Upper lobe of left lung (tissue), 6 donors: ENCODE data around the gene CLEC4A. TPM values are rescaled to one million over a fixed set of nuclear protein-coding genes. Genes with fewer than 3 reads are reported as not detected.
A peak's percentile ranks its signal among the peaks of the same experiment; 100 is the strongest.
"Not testable (repeated sequence)": the region's sequence is repeated elsewhere in the genome, so short reads cannot be mapped to it uniquely, and the experiment has no call there.

ENCODE experiments used
- ATAC-seq, 2 donors: fragments of 200-7000 bp; cut with Tn5 transposase; one replicate each; pipeline ENCODE4 v1.9.1; 2022; ENCODE audit warnings: mild to moderate bottlenecking in 2 of 2, moderate library complexity in 2 of 2; ENCODE audit not compliant: low FRiP score in 2 of 2
- DNase-seq, 2 donors: peaks; one replicate each; pipeline ENCODE4 v3.0.0-alpha.2; 2019 to 2020
- H3K27ac ChIP-seq, 4 donors: fragments of 200-600 bp; sonication (generic); one replicate each; pipeline ENCODE4 v1.5.1; 2016 to 2019
- H3K27me3 ChIP-seq, 4 donors: fragments of 200-600 bp; sonication (generic); one replicate each; pipeline ENCODE4 v1.5.1; 2017 to 2019
- H3K36me3 ChIP-seq, 4 donors: fragments of 200-600 bp; sonication (generic); one replicate each; pipeline ENCODE4 v1.5.1; 2016 to 2019
- H3K4me1 ChIP-seq, 4 donors: fragments of 200-600 bp; sonication (generic); one replicate each; pipeline ENCODE4 v1.5.1; 2018 to 2019
- H3K4me3 ChIP-seq, 4 donors: fragments of 200-600 bp; sonication (generic); one replicate each; pipeline ENCODE4 v1.5.1; 2017 to 2019; ENCODE audit warnings: mild to moderate bottlenecking in 2 of 4, moderate library complexity in 1 of 4
- H3K9me3 ChIP-seq, 4 donors: fragments of 200-600 bp; sonication (generic); one replicate each; pipeline ENCODE4 v1.5.1; 2018 to 2019
- EP300 ChIP-seq, 4 donors: sonication (generic); formaldehyde crosslinking; IDR thresholded peaks; one replicate each; pipeline ENCODE4 v1.5.1; 2017; ENCODE audit warnings: antibody characterized with exemption in 4 of 4, control low read depth in 2 of 4
- POLR2A ChIP-seq, 4 donors: fragments of 450-650 bp; IDR thresholded peaks; one replicate each; pipeline ENCODE4 v1.5.1; 2016 to 2017; ENCODE audit warnings: antibody characterized with exemption in 4 of 4, mild to moderate bottlenecking in 2 of 4
- POLR2AphosphoS5 ChIP-seq, 2 donors: sonication (generic); formaldehyde crosslinking; IDR thresholded peaks; one replicate each; pipeline ENCODE4 v1.5.1; 2017; ENCODE audit warnings: antibody characterized with exemption in 2 of 2
- WGBS, 2 donors: methylation state at CpG; one replicate each; pipeline ENCODE4 v1.1.5; 2017 to 2018; 5-methylcytosine and 5-hydroxymethylcytosine counted together
- total RNA-seq, 6 donors: library from RNA; depleted of rRNA in 4 of 6; stranded (reverse); fragments of >200 nt in 4 of 6; gene quantifications; one replicate each; pipeline versions ENCODE4 v1.1.0 to v1.2.1, GENCODE V29; 2016 to 2021
- TF ChIP-seq, protein P1 (sequence below), 6 experiments: fragments of 450-650 bp in 4 of 6; fragments of 200-600 bp in 2 of 6; sonication (generic) in 2 of 6; IDR thresholded peaks; one replicate each; pipeline ENCODE4 v1.5.1; 2016 to 2019; ENCODE audit warnings: antibody characterized with exemption in 6 of 6
- donor health status: DM: no; HTN: no; CAD: no; lungs with moderate emphysema.
- donor health status: DM: no; HTN: yes; CAD: no; lungs with severe emphysema.

The CLEC4A gene
- total RNA-seq, 6 donors from 2014 or later: 0.67 to 26.2 (median 6.8) TPM

DNA sequence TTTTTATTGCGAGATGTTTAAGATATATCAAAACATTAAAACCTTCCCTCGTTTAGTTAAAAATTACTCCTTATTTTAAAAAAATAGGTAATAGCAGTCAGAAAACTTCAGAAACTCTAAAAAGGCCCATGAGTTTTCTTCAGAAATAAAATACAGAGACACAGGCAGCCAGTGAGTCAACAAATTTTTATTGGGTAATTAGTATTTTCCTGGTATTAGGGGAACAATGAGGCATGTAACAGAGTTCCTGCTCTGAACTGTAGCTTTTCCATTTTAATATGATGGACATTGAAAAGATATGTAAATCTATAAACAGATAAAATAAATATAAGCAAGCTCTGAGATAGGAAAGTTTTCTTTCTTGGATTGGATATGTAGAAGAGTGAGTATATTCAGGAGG is 33.0 kb downstream of the CLEC4A start:
- no peak for ATAC-seq
- Histone ChIP-seq H3K9me3 (no peaks in the 10 kb centered on the region), H3K4me3 (no peak overlapping the region), H3K27me3 (no peaks in the 10 kb centered on the region), H3K4me1 (no peaks in the 10 kb centered on the region), H3K27ac (peak overlapping the region; percentile 36 to 75 (median 54)), H3K36me3 (no peaks in the 10 kb centered on the region)
- 96 to 98% methylated on average over 2 of the region's 2 CpGs for WGBS, 2 donors
- DNase-seq: no peak
- no peak for TF ChIP-seq EP300 (IDR thresholded peaks at IDR 0.05)
- TF ChIP-seq, protein P1, sequence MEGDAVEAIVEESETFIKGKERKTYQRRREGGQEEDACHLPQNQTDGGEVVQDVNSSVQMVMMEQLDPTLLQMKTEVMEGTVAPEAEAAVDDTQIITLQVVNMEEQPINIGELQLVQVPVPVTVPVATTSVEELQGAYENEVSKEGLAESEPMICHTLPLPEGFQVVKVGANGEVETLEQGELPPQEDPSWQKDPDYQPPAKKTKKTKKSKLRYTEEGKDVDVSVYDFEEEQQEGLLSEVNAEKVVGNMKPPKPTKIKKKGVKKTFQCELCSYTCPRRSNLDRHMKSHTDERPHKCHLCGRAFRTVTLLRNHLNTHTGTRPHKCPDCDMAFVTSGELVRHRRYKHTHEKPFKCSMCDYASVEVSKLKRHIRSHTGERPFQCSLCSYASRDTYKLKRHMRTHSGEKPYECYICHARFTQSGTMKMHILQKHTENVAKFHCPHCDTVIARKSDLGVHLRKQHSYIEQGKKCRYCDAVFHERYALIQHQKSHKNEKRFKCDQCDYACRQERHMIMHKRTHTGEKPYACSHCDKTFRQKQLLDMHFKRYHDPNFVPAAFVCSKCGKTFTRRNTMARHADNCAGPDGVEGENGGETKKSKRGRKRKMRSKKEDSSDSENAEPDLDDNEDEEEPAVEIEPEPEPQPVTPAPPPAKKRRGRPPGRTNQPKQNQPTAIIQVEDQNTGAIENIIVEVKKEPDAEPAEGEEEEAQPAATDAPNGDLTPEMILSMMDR (IDR thresholded peaks at IDR 0.05): no peak
- TF ChIP-seq POLR2A (IDR thresholded peaks at IDR 0.05): no peak
- TF ChIP-seq POLR2AphosphoS5 (IDR thresholded peaks at IDR 0.05): no peak

- no peaks in the 10 kb centered on the region for H3K9me3 ChIP-seq
- H3K27me3 ChIP-seq: no peaks in the 10 kb centered on the region
- H3K27ac ChIP-seq: peak within 1 kb of the TSS; percentile 36 to 75 (median 54)
- WGBS, 2 donors: 38 to 67% methylated on average over 3 of the region's 3 CpGs
- no peaks in the 10 kb centered on the region for H3K36me3 ChIP-seq
- H3K4me1 ChIP-seq: no peaks in the 10 kb centered on the region
- DNase-seq (no peak), ATAC-seq (peak in 1 of 2 donors; percentile 42)
- no peak within 1 kb of the TSS for H3K4me3 ChIP-seq
- TF ChIP-seq POLR2A (IDR thresholded peaks at IDR 0.05) (no peak), POLR2AphosphoS5 (IDR thresholded peaks at IDR 0.05) (no peak), EP300 (IDR thresholded peaks at IDR 0.05) (no peak)
These were observed 33.4 kb downstream of the CLEC4A start, which contains the start of gene ZNF705A for GRCh38 chr12:8156845-8157244. Gene ZNF705A, plus strand, starts transcription at chr12:8157015. Its CDS starts 15,611 bp downstream, at chr12:8172626.

- Histone ChIP-seq H3K4me1 (no peaks in the 10 kb centered on the region), H3K36me3 (no peaks in the 10 kb centered on the region), H3K4me3 (no peak overlapping the region), H3K9me3 (no peaks in the 10 kb centered on the region), H3K27ac (peak overlapping the region; percentile 28 to 75 (median 50)), H3K27me3 (no peaks in the 10 kb centered on the region)
- DNase-seq (no peak), ATAC-seq (no peak)
- no peak for TF ChIP-seq EP300 (IDR thresholded peaks at IDR 0.05)
- no peak for TF ChIP-seq POLR2A (IDR thresholded peaks at IDR 0.05)
- TF ChIP-seq POLR2AphosphoS5 (IDR thresholded peaks at IDR 0.05): no peak
- TF ChIP-seq, protein P1 (IDR thresholded peaks at IDR 0.05): no peak
These were observed 34.2 kb downstream of the CLEC4A start for GRCh38 chr12:8157484-8158198.

- DNase-seq, H3K9me3 ChIP-seq, H3K4me3 ChIP-seq, H3K27me3 ChIP-seq, H3K36me3 ChIP-seq, H3K27ac ChIP-seq, ATAC-seq, H3K4me1 ChIP-seq: not testable (repeated sequence)
- WGBS, 2 donors: 97 to 100% methylated on average over 2 of the region's 2 CpGs
These were observed 49.5 kb downstream of the CLEC4A start for GRCh38 chr12:8172911-8173310.

- Histone ChIP-seq H3K4me3 (peak overlapping the region; percentile 56 to 77 (median 68)), H3K27ac (peak overlapping the region; percentile 70 to 92 (median 78))
- not testable (repeated sequence) for H3K27me3 ChIP-seq, H3K9me3 ChIP-seq, ATAC-seq, H3K4me1 ChIP-seq, H3K36me3 ChIP-seq
- 1 to 4% methylated on average over 10 to 12 of the region's 43 CpGs for WGBS, 2 donors
- DNase-seq: peak; percentile 58 to 93
- TF ChIP-seq POLR2A (IDR thresholded peaks at IDR 0.05) (peak in 2 of 4 donors; percentile 19 to 46), POLR2AphosphoS5 (IDR thresholded peaks at IDR 0.05) (peak in 1 of 2 donors; percentile 52)
- TF ChIP-seq, protein P1 (IDR thresholded peaks at IDR 0.05): peak; percentile 17 to 74 (median 56)
These were observed 56.7 kb downstream of the CLEC4A start for GRCh38 chr12:8179989-8180585.

- peak overlapping the region in 1 of 4 donors; percentile 57 for H3K27ac ChIP-seq
- H3K4me1 ChIP-seq, H3K4me3 ChIP-seq, H3K27me3 ChIP-seq, H3K36me3 ChIP-seq, H3K9me3 ChIP-seq, ATAC-seq: not testable (repeated sequence)
- DNase-seq: peak in 1 of 2 donors; percentile 20
These were observed 57.9 kb downstream of the CLEC4A start for GRCh38 chr12:8181271-8181670.

DNA sequence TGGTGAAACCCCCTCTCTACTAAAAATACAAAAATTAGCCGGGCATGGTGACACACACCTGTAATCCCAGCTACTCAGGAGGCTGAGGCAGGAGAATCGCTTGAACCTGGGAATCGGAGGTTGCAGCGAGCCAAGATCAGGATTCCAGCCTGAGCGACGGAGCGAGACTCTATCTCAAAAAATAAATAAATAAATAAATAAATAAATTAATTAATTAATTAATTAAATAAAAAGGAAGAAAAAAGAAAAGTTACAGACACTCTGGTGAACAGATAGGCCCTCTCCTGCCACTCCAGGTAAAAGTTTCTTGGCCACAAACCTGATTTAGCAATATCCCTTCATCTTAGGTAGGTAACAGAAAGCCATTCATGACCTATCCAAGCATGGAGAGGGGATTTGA is 59.5 kb downstream of the CLEC4A start:
- ATAC-seq, H3K4me1 ChIP-seq, H3K9me3 ChIP-seq, H3K36me3 ChIP-seq, H3K27ac ChIP-seq, DNase-seq, H3K27me3 ChIP-seq, H3K4me3 ChIP-seq: not testable (repeated sequence)
- WGBS, 2 donors: 97 to 99% methylated on average over 7 of the region's 7 CpGs

DNA sequence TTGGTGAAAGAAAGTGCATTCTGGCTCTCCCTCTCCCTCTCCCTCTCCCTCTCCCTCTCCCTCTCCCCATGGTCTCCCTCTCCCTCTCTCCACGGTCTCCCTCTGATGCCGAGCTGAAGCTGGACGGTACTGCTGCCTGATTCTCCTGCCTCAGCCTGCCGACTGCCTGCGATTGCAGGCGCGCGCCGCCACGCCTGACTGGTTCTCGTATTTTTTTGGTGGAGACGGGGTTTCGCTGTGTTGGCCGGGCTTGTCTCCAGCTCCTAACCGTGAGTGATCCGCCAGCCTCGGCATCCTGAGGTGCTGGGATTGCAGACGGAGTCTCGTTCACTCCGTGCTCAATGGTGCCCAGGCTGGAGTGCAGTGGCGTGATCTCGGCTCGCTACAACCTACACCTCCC is 59.9 kb downstream of the CLEC4A start:
- H3K36me3 ChIP-seq, H3K4me3 ChIP-seq, H3K9me3 ChIP-seq, H3K27ac ChIP-seq, ATAC-seq, H3K27me3 ChIP-seq, H3K4me1 ChIP-seq: not testable (repeated sequence)
- 99% methylated on average over 14 to 17 of the region's 23 CpGs for WGBS, 2 donors
- peak in 1 of 2 donors; percentile 50 for DNase-seq

GRCh38 chr12:8184206-8184605 is 60.8 kb downstream of the CLEC4A start:
- not testable (repeated sequence) for H3K27me3 ChIP-seq, ATAC-seq, H3K4me1 ChIP-seq, H3K36me3 ChIP-seq, H3K9me3 ChIP-seq, H3K27ac ChIP-seq, H3K4me3 ChIP-seq
- DNase-seq: peak in 1 of 2 donors; percentile 46
- WGBS, 2 donors: no CpG with 5 or more reads among the region's 28 CpGs
